Lung (tissue), 12 donors: Measurements from ENCODE around the gene IL1B. TPM values are rescaled to one million over a fixed set of nuclear protein-coding genes. Genes with fewer than 3 reads are reported as not detected.

Experiments
- ATAC-seq: fragments of 200-7000 bp; cut with Tn5 transposase; one replicate; pipeline ENCODE4 v1.9.1; 2020; ENCODE audit warnings: moderate number of reproducible peaks; ENCODE audit not compliant: insufficient read depth, low FRiP score
- DNase-seq, 3 donors: peaks; one replicate each; pipeline ENCODE4 v3.0.0-alpha.2; 2013 to 2017
- H3K27ac ChIP-seq, 2 donors: one replicate each; pipeline ENCODE4 v1.5.1; 2013; ENCODE audit warnings: mild to moderate bottlenecking in 2 of 2, moderate library complexity in 2 of 2, control low read depth in 1 of 2, inconsistent platforms in 1 of 2, low read depth in 1 of 2, low read length in 1 of 2
- H3K27me3 ChIP-seq, 3 donors: one replicate each; pipeline ENCODE4 v1.5.1; 2013; ENCODE audit warnings: low read length in 2 of 3; ENCODE audit not compliant: control insufficient read depth in 3 of 3, insufficient read depth in 3 of 3
- H3K36me3 ChIP-seq, 4 donors: one replicate each; pipeline ENCODE4 v1.5.1; 2013; ENCODE audit warnings: low read length in 4 of 4, mild to moderate bottlenecking in 1 of 4, moderate library complexity in 1 of 4; ENCODE audit not compliant: control insufficient read depth in 4 of 4, insufficient read depth in 4 of 4
- H3K4me1 ChIP-seq, 5 donors: one replicate each; pipeline ENCODE4 v1.5.1; 2013; ENCODE audit warnings: low read length in 5 of 5, mild to moderate bottlenecking in 2 of 5, moderate library complexity in 1 of 5; ENCODE audit not compliant: control insufficient read depth in 5 of 5, insufficient read depth in 5 of 5
- H3K4me3 ChIP-seq: one replicate; pipeline ENCODE4 v1.5.1; 2013; ENCODE audit warnings: mild to moderate bottlenecking, control low read depth, moderate library complexity
- H3K9ac ChIP-seq, 2 donors: one replicate each; pipeline ENCODE4 v1.5.1; 2013; ENCODE audit warnings: low read length in 2 of 2, control low read depth in 1 of 2; ENCODE audit not compliant: insufficient read depth in 1 of 2
- H3K9me3 ChIP-seq, 4 donors: one replicate each; pipeline ENCODE4 v1.5.1; 2013; ENCODE audit warnings: low read length in 3 of 4, mild to moderate bottlenecking in 1 of 4, moderate library complexity in 1 of 4; ENCODE audit not compliant: control insufficient read depth in 4 of 4, insufficient read depth in 3 of 4
- WGBS, 2 donors: extraction: QIAGEN DNeasy Blood & Tissue Kit; methylation state at CpG; one replicate each; pipeline ENCODE4 v1.1.7; 2013; 5-methylcytosine and 5-hydroxymethylcytosine counted together
- polyA plus RNA-seq, 2 donors: library from polyadenylated mRNA; stranded (reverse); fragments of 200-250 nt; gene quantifications; one replicate each; pipeline ENCODE4 v1.2.1, GENCODE V29; 2013
- total RNA-seq, 2 donors: library from RNA; depleted of rRNA in 1 of 2; stranded (reverse); fragments of >200 nt in 1 of 2; gene quantifications; one replicate each; pipeline ENCODE4 v1.2.1, GENCODE V29; 2014 to 2021
- TF ChIP-seq, protein P1 (sequence below): IDR thresholded peaks from 2 replicates; pipeline ENCODE4 v1.5.1; 2012; ENCODE audit warnings: mild to moderate bottlenecking; ENCODE audit errors: control extremely low read depth, extremely low read depth
- donor health status: control.
- donor health status: control.
- donor health status: Bipolar disorder and iron deficiency.
- donor health status: healthy.
- donor health status: DM: yes; HTN: yes; CAD: no.

IL1B gene
- total and polyA plus RNA-seq, 4 donors, result 3.8 to 482 (median 13.2) TPM

- peaks cover 0 to 5% (median 2%) of the 10 kb centered on the region in 4 donors for H3K9me3 ChIP-seq
- DNase-seq (no peak), ATAC-seq (no peak)
- no peak overlapping the region for H3K9ac ChIP-seq
- no peak overlapping the region for H3K4me3 ChIP-seq
- H3K4me1 ChIP-seq, result peaks cover 7 to 30% (median 9%) of the 10 kb centered on the region in 5 donors
- no peaks in the 10 kb centered on the region for H3K27me3 ChIP-seq
- WGBS, 2 donors, result 61 to 71% methylated on average over 3 of the region's 3 CpGs
- peak overlapping the region; percentile 2 to 62 for H3K27ac ChIP-seq
- no peaks in the 10 kb centered on the region for H3K36me3 ChIP-seq
- TF ChIP-seq, protein P1, sequence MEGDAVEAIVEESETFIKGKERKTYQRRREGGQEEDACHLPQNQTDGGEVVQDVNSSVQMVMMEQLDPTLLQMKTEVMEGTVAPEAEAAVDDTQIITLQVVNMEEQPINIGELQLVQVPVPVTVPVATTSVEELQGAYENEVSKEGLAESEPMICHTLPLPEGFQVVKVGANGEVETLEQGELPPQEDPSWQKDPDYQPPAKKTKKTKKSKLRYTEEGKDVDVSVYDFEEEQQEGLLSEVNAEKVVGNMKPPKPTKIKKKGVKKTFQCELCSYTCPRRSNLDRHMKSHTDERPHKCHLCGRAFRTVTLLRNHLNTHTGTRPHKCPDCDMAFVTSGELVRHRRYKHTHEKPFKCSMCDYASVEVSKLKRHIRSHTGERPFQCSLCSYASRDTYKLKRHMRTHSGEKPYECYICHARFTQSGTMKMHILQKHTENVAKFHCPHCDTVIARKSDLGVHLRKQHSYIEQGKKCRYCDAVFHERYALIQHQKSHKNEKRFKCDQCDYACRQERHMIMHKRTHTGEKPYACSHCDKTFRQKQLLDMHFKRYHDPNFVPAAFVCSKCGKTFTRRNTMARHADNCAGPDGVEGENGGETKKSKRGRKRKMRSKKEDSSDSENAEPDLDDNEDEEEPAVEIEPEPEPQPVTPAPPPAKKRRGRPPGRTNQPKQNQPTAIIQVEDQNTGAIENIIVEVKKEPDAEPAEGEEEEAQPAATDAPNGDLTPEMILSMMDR, result no peak
These were observed 25.2 kb downstream of the IL1B start for GRCh38 chr2:112811276-112811831.

GRCh38 chr2:112809112-112809511, 27.5 kb downstream of the IL1B start:
- no peak overlapping the region for H3K9ac ChIP-seq
- TF ChIP-seq, protein P1, result no peak
- no peak overlapping the region for H3K27ac ChIP-seq
- H3K27me3 ChIP-seq, result no peaks in the 10 kb centered on the region
- ATAC-seq (no peak), DNase-seq (peak in 1 of 3 donors; percentile 43)
- H3K4me3 ChIP-seq, result no peak overlapping the region
- H3K9me3 ChIP-seq, result peaks cover 0 to 5% (median 2%) of the 10 kb centered on the region in 4 donors
- H3K36me3 ChIP-seq, result no peaks in the 10 kb centered on the region
- H3K4me1 ChIP-seq, result peaks cover 7 to 30% (median 9%) of the 10 kb centered on the region in 5 donors

- Histone ChIP-seq H3K27me3 (no peaks in the 10 kb centered on the region), H3K4me1 (peaks cover 0 to 17% (median 6%) of the 10 kb centered on the region in 5 donors), H3K9me3 (peaks cover 0 to 5% (median 2%) of the 10 kb centered on the region in 4 donors), H3K27ac (no peak overlapping the region), H3K9ac (no peak overlapping the region), H3K4me3 (no peak overlapping the region), H3K36me3 (no peaks in the 10 kb centered on the region)
- DNase-seq, result no peak
- 97 to 99% methylated on average over 3 of the region's 3 CpGs for WGBS, 2 donors
- ATAC-seq, result no peak
- TF ChIP-seq, protein P1, result no peak
These were observed 29.3 kb downstream of the IL1B start for GRCh38 chr2:112807233-112807807.

GRCh38 chr2:112805542-112805941, 31.0 kb downstream of the IL1B start:
- Histone ChIP-seq H3K9ac (no peak overlapping the region), H3K27ac (no peak overlapping the region), H3K9me3 (peaks cover 0 to 5% (median 2%) of the 10 kb centered on the region in 4 donors), H3K4me1 (peaks cover 0 to 6% (median 0%) of the 10 kb centered on the region in 5 donors), H3K27me3 (no peaks in the 10 kb centered on the region), H3K36me3 (no peaks in the 10 kb centered on the region), H3K4me3 (no peak overlapping the region)
- ATAC-seq (no peak), DNase-seq (no peak)
- WGBS, 2 donors, result 90 to 96% methylated on average over 11 of the region's 11 CpGs
- TF ChIP-seq, protein P1, result no peak
